Measurements from ENCODE around the gene RHBDD3.
"Not testable (repeated sequence)": the region's sequence is repeated elsewhere in the genome, so short reads cannot be mapped to it uniquely, and the experiment has no call there.

The RHBDD3 gene

GRCh38 chr22:29245626-29246385, 22.0 kb downstream of the RHBDD3 start:
- DNase-seq (ENCODE audit: low read depth), result peak; percentile 79
- peak; percentile 99 for TF ChIP-seq CTCF (IDR thresholded peaks at IDR 0.05; ENCODE audit: insufficient read depth, low read depth, low read length, missing control alignments)

GRCh38 chr22:29244785-29245625, 22.8 kb downstream of the RHBDD3 start:
- no peak for DNase-seq (ENCODE audit: low read depth)
- no peak for TF ChIP-seq CTCF (IDR thresholded peaks at IDR 0.05; ENCODE audit: insufficient read depth, low read depth, low read length, missing control alignments)
- H3K4me3 ChIP-seq (ENCODE audit: low read depth, low read length), result no peak overlapping the region

More at GRCh38 chr22:29245626-29246385, 22.0 kb downstream of the RHBDD3 start:
- H3K4me3 ChIP-seq (ENCODE audit: low read depth, low read length), result no peak overlapping the region

GRCh38 chr22:29243874-29244446, 23.8 kb downstream of the RHBDD3 start:
- TF ChIP-seq CTCF (IDR thresholded peaks at IDR 0.05; ENCODE audit: insufficient read depth, low read depth, low read length, missing control alignments), result no peak
- no peak for DNase-seq (ENCODE audit: low read depth)
- no peak overlapping the region for H3K4me3 ChIP-seq (ENCODE audit: low read depth, low read length)

- not testable (repeated sequence) for H3K4me3 ChIP-seq (ENCODE audit: low read depth, low read length); DNase-seq (ENCODE audit: low read depth)
Measured at GRCh38 chr22:29240481-29240880, 27.3 kb downstream of the RHBDD3 start.

- no peak for TF ChIP-seq CTCF (IDR thresholded peaks at IDR 0.05; ENCODE audit: insufficient read depth, low read depth, low read length, missing control alignments)
- no peak overlapping the region for H3K4me3 ChIP-seq (ENCODE audit: low read depth, low read length)
- DNase-seq (ENCODE audit: low read depth), result no peak
Measured at GRCh38 chr22:29233277-29233877, 34.4 kb downstream of the RHBDD3 start.

GRCh38 chr22:29231971-29232959, 35.5 kb downstream of the RHBDD3 start:
- DNase-seq (ENCODE audit: low read depth), result no peak
- TF ChIP-seq CTCF (IDR thresholded peaks at IDR 0.05; ENCODE audit: insufficient read depth, low read depth, low read length, missing control alignments), result no peak
- no peak overlapping the region for H3K4me3 ChIP-seq (ENCODE audit: low read depth, low read length)

Measured in GM12865 (cell line).